Measurements from ENCODE around the gene CTSW. TPM values are rescaled to one million over a fixed set of nuclear protein-coding genes. Genes with fewer than 3 reads are reported as not detected.

CTSW gene
- total RNA-seq, 4 donors from 2014 or later = 0.76 to 5.0 (median 1.4) TPM; not detected in 1

DNA sequence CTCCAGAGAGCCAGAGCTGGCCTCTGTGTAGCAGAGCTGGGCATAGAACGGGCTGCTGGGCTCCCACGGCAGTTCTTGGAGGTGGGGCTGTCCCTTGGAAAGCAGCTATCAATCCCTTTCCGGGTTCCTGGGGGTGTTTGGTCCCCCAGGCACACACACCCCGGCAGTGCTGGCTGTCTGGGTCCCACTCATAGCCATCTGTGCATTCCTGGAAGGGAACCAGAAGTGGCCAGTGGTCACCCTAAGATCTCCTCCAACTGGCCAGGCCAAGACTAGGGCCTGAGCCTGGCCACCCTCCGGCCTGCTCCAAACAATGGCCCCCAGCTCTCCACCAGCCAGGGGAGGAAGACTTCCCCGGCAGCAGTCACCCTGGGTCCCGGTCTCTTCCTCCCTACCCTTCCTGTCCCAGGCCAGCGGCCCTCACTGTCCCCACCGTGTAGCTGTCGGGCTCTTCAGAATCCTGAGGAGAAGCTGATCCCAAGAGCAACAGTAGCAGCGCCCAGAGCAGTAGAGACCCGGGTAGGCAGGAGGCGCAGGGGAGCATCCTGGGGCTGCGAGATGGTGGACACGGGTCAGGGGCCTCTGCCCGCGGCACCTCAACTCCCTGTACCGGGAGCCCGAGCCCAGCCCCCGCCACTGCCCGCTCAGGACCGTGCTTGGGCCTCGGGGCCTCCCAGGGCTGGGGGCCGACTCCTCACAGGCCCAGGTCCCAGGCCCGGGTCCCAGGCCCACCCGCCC lies 7.7 kb upstream of the CTSW start:
- Histone ChIP-seq H3K4me3 (peak overlapping the region; percentile 58), H3K4me1 (peaks cover 43% of the 10 kb centered on the region), H3K27me3 (no peaks in the 10 kb centered on the region), H3K36me3 (peaks cover 7% of the 10 kb centered on the region), H3K27ac (peak overlapping the region; percentile 85), H3K9me3 (no peaks in the 10 kb centered on the region)
- TF ChIP-seq, protein P1, sequence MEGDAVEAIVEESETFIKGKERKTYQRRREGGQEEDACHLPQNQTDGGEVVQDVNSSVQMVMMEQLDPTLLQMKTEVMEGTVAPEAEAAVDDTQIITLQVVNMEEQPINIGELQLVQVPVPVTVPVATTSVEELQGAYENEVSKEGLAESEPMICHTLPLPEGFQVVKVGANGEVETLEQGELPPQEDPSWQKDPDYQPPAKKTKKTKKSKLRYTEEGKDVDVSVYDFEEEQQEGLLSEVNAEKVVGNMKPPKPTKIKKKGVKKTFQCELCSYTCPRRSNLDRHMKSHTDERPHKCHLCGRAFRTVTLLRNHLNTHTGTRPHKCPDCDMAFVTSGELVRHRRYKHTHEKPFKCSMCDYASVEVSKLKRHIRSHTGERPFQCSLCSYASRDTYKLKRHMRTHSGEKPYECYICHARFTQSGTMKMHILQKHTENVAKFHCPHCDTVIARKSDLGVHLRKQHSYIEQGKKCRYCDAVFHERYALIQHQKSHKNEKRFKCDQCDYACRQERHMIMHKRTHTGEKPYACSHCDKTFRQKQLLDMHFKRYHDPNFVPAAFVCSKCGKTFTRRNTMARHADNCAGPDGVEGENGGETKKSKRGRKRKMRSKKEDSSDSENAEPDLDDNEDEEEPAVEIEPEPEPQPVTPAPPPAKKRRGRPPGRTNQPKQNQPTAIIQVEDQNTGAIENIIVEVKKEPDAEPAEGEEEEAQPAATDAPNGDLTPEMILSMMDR (IDR thresholded peaks at IDR 0.05) = no peak
- TF ChIP-seq EP300 (IDR thresholded peaks at IDR 0.05) (no peak), POLR2A (IDR thresholded peaks at IDR 0.05) (no peak), POLR2AphosphoS5 (IDR thresholded peaks at IDR 0.05) (no peak)
- no peak for DNase-seq (ENCODE audit: low spot score in 2 of 2)
- WGBS = 72% methylated on average over 5 of the region's 26 CpGs

- no peaks in the 10 kb centered on the region for H3K36me3 ChIP-seq
- H3K27ac ChIP-seq = peak within 1 kb of the TSS; percentile 85
- peak within 1 kb of the TSS; percentile 58 for H3K4me3 ChIP-seq
- WGBS = 2% methylated on average over 8 of the region's 69 CpGs
- H3K4me1 ChIP-seq = peaks cover 43% of the 10 kb centered on the region
- no peak for DNase-seq (ENCODE audit: low spot score in 2 of 2)
- H3K9me3 ChIP-seq = no peaks in the 10 kb centered on the region
- TF ChIP-seq POLR2A (IDR thresholded peaks at IDR 0.05) = no peak
- TF ChIP-seq, protein P1 (IDR thresholded peaks at IDR 0.05) = no peak
- TF ChIP-seq EP300 (IDR thresholded peaks at IDR 0.05) = no peak
- no peak for TF ChIP-seq POLR2AphosphoS5 (IDR thresholded peaks at IDR 0.05)
- H3K27me3 ChIP-seq = no peaks in the 10 kb centered on the region
These were observed 6.9 kb upstream of the CTSW start, which contains the start of gene EFEMP2 for GRCh38 chr11:65872586-65873317. EFEMP2 (minus strand) TSS chr11:65872800; CDS start chr11:65872354, 446 bp downstream.

DNA sequence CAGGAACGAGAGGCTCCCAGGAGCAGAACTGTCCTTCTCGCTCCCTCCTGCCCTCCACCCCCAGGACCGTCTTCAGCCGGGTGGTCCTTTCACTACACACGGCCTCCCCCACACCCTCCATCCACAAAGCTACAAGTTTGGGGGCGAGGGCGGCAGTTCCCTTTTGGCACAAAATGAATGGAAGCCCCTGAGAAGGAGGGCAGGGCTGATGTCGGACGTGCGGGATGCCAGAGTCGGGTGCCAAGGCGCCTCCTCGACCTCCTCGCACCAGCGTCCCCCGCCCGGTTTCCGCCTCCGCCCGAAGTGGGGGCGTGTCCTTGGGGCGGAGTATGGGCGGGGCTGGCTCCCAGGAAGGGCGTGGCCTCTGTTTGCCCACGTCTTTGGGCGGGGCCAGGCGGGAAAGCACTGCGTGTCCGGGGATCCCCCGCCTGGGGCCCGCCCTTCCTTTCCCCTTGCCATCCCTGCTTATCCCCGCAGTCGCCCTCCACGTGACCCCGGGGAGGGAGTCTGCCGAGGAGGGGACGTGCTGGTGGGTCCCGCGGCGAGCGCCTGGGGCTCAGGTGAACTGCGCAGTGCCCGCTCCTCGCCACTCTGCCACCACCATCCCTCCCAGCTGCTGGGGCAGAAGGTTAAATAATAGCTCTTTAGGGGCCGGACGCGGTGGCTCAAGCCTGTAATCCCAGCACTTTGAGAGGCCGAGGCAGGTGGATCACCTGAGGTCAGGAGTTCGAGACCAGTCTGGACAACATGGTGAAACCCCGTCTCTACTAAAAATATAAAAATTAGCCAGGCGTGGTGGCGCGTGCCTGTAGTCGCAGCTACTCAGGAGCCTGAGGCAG lies 6.1 kb upstream of the CTSW start:
- H3K27ac ChIP-seq = peak overlapping the region; percentile 85
- TF ChIP-seq POLR2A (IDR thresholded peaks at IDR 0.05) (peak in 1 of 2 donors; percentile 45), EP300 (IDR thresholded peaks at IDR 0.05) (no peak), POLR2AphosphoS5 (IDR thresholded peaks at IDR 0.05) (peak in 1 of 3 donors; percentile 38)
- TF ChIP-seq, protein P1 (IDR thresholded peaks at IDR 0.05) = no peak
- peaks cover 43% of the 10 kb centered on the region for H3K4me1 ChIP-seq
- DNase-seq (ENCODE audit: low spot score in 2 of 2) = peak; percentile 97 to 98
- H3K9me3 ChIP-seq = no peaks in the 10 kb centered on the region
- H3K36me3 ChIP-seq = no peaks in the 10 kb centered on the region
- WGBS = 11% methylated on average over 25 of the region's 54 CpGs
- H3K4me3 ChIP-seq = peak overlapping the region; percentile 58
- H3K27me3 ChIP-seq = no peaks in the 10 kb centered on the region

DNA sequence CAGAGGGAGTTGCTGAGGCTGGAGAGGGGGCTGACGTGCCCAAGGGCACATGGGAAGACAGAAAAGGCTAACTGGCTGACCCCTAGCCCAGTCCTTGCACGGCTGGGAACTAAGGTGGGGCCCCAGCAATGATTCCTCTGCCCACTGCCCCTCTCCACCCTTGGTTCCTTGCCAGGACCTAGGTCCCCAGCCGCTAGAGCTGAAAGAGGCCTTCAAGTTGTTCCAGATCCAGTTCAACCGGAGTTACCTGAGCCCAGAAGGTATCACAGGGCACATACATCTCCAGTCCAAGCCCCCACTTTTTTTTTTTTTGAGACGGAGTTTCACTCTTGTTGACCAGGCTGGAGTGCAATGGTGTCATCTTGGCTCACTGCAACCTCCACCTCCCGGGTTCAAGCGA lies 390 bp downstream of the CTSW start:
- no peak for TF ChIP-seq POLR2A (IDR thresholded peaks at IDR 0.05)
- TF ChIP-seq POLR2AphosphoS5 (IDR thresholded peaks at IDR 0.05) = no peak
- TF ChIP-seq, protein P1 (IDR thresholded peaks at IDR 0.05) = no peak
- no peak for TF ChIP-seq EP300 (IDR thresholded peaks at IDR 0.05)
- peaks cover 24% of the 10 kb centered on the region for H3K36me3 ChIP-seq
- 50% methylated on average over 5 of the region's 7 CpGs for WGBS
- peaks cover 3% of the 10 kb centered on the region for H3K4me1 ChIP-seq
- H3K27ac ChIP-seq = no peak overlapping the region
- H3K27me3 ChIP-seq = no peaks in the 10 kb centered on the region
- DNase-seq (ENCODE audit: low spot score in 2 of 2) = no peak
- no peak overlapping the region for H3K4me3 ChIP-seq
- H3K9me3 ChIP-seq = no peaks in the 10 kb centered on the region

Measured in suprapubic skin (tissue), 4 donors.